Stimulated activated CD4-positive, alpha-beta T cell treated with anti-CD3 and anti-CD28 coated beads, Interleukin-4, amount 100 ng/mL, for 48 hours (primary cell): Measurements from ENCODE around the gene CAPN9.
"Not testable (repeated sequence)": the region's sequence is repeated elsewhere in the genome, so short reads cannot be mapped to it uniquely, and the experiment has no call there.

Source experiments
- DNase-seq, 2 donors: peaks; one replicate each; pipeline ENCODE4 v3.0.0-alpha.2; 2020; ENCODE audit warnings: low read depth in 2 of 2

CAPN9 gene, protein sequence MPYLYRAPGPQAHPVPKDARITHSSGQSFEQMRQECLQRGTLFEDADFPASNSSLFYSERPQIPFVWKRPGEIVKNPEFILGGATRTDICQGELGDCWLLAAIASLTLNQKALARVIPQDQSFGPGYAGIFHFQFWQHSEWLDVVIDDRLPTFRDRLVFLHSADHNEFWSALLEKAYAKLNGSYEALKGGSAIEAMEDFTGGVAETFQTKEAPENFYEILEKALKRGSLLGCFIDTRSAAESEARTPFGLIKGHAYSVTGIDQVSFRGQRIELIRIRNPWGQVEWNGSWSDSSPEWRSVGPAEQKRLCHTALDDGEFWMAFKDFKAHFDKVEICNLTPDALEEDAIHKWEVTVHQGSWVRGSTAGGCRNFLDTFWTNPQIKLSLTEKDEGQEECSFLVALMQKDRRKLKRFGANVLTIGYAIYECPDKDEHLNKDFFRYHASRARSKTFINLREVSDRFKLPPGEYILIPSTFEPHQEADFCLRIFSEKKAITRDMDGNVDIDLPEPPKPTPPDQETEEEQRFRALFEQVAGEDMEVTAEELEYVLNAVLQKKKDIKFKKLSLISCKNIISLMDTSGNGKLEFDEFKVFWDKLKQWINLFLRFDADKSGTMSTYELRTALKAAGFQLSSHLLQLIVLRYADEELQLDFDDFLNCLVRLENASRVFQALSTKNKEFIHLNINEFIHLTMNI

DNA sequence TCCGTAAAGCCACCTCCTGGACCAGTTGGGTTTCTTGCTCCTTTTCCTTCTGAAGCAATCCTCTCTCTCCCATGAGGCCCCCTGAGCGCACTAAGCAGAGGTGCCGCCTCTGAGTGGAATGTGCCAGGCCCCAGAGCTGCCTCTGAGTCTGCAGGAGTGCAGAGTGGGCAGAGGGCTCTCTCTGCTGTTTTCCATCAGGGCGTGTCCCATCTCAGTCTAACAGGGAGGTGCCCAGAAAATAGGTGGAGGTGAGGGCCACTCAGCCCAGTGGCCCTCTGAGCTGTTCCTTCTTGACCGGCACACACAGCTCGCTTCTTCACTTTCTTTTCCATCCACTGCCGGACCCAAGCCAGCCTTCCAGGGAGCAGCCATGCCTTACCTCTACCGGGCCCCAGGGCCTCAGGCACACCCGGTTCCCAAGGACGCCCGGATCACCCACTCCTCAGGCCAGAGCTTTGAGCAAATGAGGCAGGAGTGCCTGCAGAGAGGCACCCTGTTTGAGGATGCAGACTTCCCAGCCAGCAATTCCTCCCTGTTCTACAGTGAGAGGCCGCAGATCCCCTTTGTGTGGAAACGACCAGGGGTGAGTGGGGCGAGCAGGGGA, at the start of gene CAPN9:
TSS of gene CAPN9 (plus strand) at position 262 of the 604 bp plus-strand sequence. CDS start at position 371, 109 bp downstream.
- no peak for DNase-seq

GRCh38 chr1:230698130-230698529, 49.1 kb upstream of the CAPN9 start:
- no peak for DNase-seq

- DNase-seq, result not testable (repeated sequence)
Observed at GRCh38 chr1:230698964-230699363, 48.2 kb upstream of the CAPN9 start.

DNA sequence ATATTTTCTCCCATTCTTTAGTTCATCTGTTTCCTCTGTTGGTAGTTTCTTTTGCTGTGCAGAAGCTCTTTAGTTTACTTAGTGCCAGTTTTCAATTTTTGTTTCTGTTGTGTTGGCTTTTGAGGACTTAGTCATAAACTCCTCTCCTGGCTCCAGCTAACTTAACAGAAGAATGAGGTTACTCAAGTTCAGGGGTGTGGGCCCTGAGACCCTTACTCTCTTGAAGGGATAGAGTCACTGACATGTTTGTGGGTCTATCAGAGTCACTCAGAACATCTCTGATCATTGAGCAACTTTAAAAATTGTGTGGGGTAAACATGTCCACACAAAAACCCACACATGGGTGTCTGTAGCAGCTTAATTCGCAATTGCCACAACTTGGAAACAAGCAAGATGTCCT, 47.5 kb upstream of the CAPN9 start:
- DNase-seq, result no peak

GRCh38 chr1:230700132-230700531, 47.1 kb upstream of the CAPN9 start:
- no peak for DNase-seq

DNA sequence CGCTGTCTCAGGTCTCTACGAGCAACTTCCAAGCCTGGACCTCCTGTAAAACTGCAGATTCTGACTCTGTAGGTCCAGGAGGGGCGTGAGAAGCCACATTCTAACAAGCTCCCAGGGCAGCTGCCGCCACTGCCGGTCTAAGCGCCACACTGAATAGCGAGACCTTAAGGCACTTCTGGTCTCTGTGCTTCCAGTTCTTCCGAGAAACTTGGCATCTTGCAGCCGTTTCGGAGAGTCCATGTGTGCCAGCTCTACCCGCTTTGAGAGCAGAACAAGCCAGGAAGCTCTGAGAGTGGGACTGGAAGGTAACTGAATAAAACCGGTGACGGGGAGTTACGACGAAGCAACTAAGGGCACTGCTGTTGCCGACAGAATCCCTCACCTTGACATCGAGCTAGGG, 45.8 kb upstream of the CAPN9 start:
- no peak for DNase-seq

DNA sequence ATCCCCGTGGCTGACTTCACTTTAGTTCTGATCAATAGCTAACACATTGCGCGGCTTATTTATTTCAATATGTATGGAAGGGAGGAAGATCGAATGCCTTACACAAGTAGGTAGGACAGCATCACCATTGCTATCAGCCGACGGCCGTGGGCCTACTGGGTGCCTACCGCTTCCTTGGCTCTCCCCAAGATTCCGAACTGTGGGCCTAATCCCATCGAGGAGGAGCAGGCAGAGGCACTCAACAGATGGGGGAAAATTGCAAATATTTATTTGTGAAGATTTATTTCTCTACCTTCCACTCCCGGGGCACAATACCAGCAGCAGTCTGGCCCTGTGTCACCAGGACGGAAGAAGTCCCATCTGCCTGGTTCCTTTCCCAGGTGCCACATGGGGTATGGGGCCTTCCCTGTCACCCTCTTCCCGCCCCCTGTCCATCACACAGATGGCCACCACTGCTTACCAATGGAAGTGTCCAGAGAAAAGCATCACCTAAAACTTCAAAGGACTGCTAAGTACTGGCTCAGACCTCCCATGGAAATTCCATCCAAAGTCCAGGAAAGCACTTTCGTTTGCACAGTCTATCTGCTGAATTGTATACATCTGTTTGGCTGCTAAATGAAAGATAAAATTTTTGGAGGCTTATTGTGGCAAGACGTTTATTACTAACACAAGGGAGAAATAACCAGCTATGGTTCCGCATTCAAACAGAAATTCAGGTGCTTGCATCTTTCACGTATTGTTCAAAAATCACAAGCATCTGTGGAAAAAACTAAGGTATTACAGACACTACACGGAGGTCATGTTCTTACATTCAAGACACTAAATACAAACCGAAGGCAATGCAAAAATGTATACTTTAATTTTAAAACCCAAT, 45.1 kb upstream of the CAPN9 start:
- DNase-seq, result no peak

DNA sequence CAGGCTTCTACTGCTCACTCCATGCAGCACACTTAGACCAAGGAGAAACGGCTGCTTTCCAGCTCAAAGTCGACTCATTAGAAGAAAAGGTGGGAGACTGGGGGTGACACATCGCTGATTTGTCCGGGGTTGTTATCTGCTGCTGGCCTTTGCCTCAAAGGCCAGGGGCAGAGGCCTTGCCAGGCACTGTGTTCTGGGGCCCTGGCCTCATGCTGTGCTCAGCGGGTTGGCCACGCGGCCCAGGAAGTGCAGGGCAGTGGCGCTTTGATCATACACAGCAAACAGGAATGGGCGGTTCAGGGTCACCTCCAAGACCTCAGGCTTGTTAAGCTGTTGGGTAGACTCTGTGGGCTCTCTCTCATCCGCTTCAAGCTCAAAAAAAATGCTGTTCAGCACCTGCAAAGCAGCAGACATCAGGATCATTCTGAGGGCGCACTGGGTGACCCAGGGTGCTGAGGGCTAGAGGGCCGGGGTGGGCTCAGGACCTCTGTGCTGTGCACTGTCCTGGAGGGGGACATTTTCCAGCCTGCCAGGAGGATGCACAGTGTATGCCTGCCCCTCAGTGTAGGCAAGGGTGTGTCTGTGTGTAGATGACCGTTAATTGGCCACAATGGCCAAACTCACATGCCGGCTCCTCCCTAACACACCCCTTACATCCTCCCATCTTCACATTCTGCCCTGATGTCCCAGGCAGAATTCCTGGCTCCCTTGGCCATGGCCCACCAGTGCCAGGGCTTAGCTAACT, 44.1 kb upstream of the CAPN9 start:
- DNase-seq, result no peak

GRCh38 chr1:230703679-230704385, 43.4 kb upstream of the CAPN9 start:
- no peak for DNase-seq

GRCh38 chr1:230704830-230705229, 42.4 kb upstream of the CAPN9 start:
- no peak for DNase-seq

DNA sequence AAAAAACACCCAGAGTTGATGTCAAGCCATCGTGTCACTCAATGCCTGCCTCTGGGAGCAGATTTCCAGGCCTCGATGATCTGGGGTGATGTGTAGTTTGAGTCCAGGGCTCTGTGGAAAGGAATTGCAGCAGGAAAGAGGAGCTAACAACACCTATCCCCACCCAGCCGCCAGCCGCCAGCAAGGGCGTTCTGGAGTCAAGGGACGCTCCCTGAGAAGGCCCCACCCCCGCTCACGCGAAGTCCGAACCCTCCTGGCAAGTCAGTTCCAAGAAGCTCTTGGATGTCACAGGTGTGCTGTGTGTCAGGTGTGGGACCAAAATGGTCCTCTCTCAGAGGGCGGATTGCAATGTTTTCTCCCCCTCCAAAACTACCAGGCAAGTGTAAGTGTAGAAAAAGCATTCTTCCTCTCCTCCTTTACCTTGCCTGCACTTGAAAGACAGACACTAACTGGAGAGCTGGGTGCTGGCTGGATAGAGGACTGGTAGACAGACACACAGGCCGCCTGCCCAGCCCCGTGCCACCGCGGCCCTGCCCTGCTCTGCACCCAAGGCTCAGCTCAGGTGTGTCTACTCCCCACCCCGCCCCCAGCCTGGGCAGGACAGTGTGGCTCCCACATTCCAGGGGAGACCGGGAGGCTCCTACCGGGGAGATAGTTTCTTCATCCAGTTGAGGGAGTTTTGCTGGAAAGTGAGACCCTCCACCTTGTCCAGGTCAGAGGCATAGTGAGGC, 41.7 kb upstream of the CAPN9 start:
- no peak for DNase-seq

GRCh38 chr1:230706020-230706699, 41.0 kb upstream of the CAPN9 start:
- no peak for DNase-seq

DNA sequence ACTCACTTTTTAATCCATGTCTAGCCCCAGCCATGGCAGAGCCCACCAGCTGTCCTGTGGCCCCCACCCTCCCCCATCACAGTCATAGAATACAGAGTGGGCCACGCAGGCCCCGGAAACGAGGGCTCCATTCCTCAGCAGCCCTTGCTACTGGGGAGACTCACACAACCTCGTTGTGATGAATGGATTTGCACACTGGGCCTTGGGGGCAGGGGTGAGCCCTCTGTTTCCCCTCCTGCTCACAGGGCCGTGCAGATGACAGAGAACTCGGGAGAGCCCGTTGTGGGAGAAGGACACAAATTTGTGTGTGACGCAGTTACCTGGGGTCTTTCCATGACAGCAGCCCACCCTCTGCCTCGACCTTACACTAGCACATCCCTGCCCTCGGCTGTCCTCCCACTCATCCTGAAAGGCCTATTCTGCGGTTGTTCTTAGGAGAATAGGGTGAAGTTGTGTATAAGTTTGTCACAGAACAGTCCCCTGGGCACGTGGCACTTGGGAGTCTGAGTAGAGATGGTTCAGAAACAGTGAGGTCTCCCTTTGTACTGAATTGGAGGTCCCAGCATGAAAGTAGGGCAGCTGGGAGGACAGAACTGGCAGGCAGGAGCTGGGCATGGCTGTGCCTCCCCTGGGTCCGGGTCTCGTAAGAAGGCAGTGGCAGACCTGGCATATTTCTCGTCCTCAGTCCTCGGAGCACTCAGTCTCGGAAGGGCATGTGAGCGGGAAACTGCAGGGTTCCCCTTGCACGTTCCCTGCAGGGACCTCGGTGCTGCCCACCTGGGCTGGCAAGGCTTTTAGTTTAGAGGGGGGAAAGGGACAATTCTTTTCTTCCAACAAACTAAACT, 40.1 kb upstream of the CAPN9 start:
- no peak for DNase-seq

GRCh38 chr1:230707732-230708630, 39.2 kb upstream of the CAPN9 start:
- DNase-seq, result no peak

GRCh38 chr1:230708631-230709580, 38.3 kb upstream of the CAPN9 start:
- no peak for DNase-seq
